Heart left ventricle (tissue), 16 donors: ENCODE measurements around the gene EPB41L2. TPM values are rescaled to one million over a fixed set of nuclear protein-coding genes. Genes with fewer than 3 reads are reported as not detected.
A peak's percentile ranks its signal among the peaks of the same experiment; 100 is the strongest.

Experiments used
- ATAC-seq, 4 donors: fragments of 200-7000 bp; cut with Tn5 transposase; one replicate each; pipeline ENCODE4 v1.9.1; 2020 to 2022; ENCODE audit warnings: moderate library complexity in 4 of 4, mild to moderate bottlenecking in 3 of 4, moderate number of reproducible peaks in 1 of 4
- DNase-seq, 5 donors: peaks; one replicate each; pipeline ENCODE4 v3.0.0-alpha.2; 2020
- H3K27ac ChIP-seq, 12 donors: fragments of 200-600 bp; sonication (generic) in 4 of 12; one replicate each; pipeline versions ENCODE4 v1.5.0 to v1.8.0; 2016 to 2022; ENCODE audit warnings: mild to moderate bottlenecking in 2 of 12
- H3K27me3 ChIP-seq, 9 donors: fragments of 200-600 bp; sonication (generic) in 2 of 9; one replicate each; pipeline versions ENCODE4 v1.5.1 to v1.8.0; 2016 to 2022; ENCODE audit warnings: mild to moderate bottlenecking in 3 of 9
- H3K36me3 ChIP-seq, 9 donors: fragments of 200-600 bp; sonication (generic) in 2 of 9; one replicate each; pipeline versions ENCODE4 v1.5.0 to v1.8.0; 2018 to 2022; ENCODE audit warnings: mild to moderate bottlenecking in 2 of 9
- H3K4me1 ChIP-seq, 12 donors: fragments of 200-600 bp; sonication (generic) in 4 of 12; one replicate each; pipeline versions ENCODE4 v1.5.0 to v1.8.0; 2016 to 2022; ENCODE audit warnings: mild to moderate bottlenecking in 3 of 12
- H3K4me3 ChIP-seq, 12 donors: fragments of 200-600 bp; sonication (generic) in 4 of 12; one replicate each; pipeline versions ENCODE4 v1.5.0 to v1.8.0; 2017 to 2022; ENCODE audit warnings: mild to moderate bottlenecking in 9 of 12, moderate library complexity in 4 of 12
- H3K9me3 ChIP-seq, 12 donors: fragments of 200-600 bp; sonication (generic) in 4 of 12; one replicate each; pipeline versions ENCODE4 v1.5.0 to v1.8.0; 2016 to 2022; ENCODE audit warnings: mild to moderate bottlenecking in 1 of 12
- CTCF ChIP-seq, 12 donors: fragments of 200-600 bp; sonication (generic) in 4 of 12; IDR thresholded peaks; one replicate each; pipeline versions ENCODE4 v1.5.0 to v1.8.0; 2018 to 2022; ENCODE audit warnings: antibody characterized with exemption in 12 of 12, mild to moderate bottlenecking in 5 of 12
- POLR2A ChIP-seq, 2 donors: fragments of 450-650 bp; IDR thresholded peaks; one replicate each; pipeline ENCODE4 v1.6.1; 2017; ENCODE audit warnings: antibody characterized with exemption in 2 of 2, mild to moderate bottlenecking in 2 of 2, moderate library complexity in 2 of 2
- WGBS, 4 donors: extraction: QIAGEN DNeasy Blood & Tissue Kit in 2 of 4; methylation state at CpG; one replicate each; pipeline versions ENCODE4 v1.1.5 to v1.1.7; 2013 to 2018; 5-methylcytosine and 5-hydroxymethylcytosine counted together
- intact Hi-C, 10 donors: fragments of 100-400 bp; cut with DNase I; formaldehyde crosslinking; loops; one replicate each; pipeline versions ENCODE4 v1.11.1 to v1.14.2; 2022
- polyA plus RNA-seq, 2 donors: library from polyadenylated mRNA; stranded (reverse); fragments of 200-250 nt; gene quantifications; one replicate each; pipeline ENCODE4 v1.2.3, GENCODE V29; 2013
- total RNA-seq, 9 donors: library from RNA; depleted of rRNA in 2 of 9; stranded (reverse); fragments of >200 nt in 2 of 9; fragmentation: NEBNext Ultra II Directional in 3 of 9; extraction: Animal tissue kit (Norgen Biotek cat#: 25700) in 3 of 9; gene quantifications; one replicate each; pipeline versions ENCODE4 v1.1.0 to v1.2.4, GENCODE V29; 2016 to 2023
- donor health status: ischemic (EF 13 %, LVEDD 7.1; RV severe dilation, severe dysfunction).
- donor health status: healthy with polysubstance abuse.
- donor health status: DM: no; HTN: yes; CAD: no.
- donor health status: DM: no; HTN: no; CAD: no.
- donor health status: ischemic (EF 25% LVEDD 6.9; RV normal size, moderate dysfunction).
- donor health status: ischemic (EF 25% LVEDD 5.7; RV mildly dilated, moderate dysfunction).
- donor health status: healthy.
- donor health status: DM: yes; HTN: yes; CAD: no.
- donor health status: ischemic (EF 35%, LVEDD 5.7; RV mildly dilated, moderate dysfunction).
- donor health status: nonischemic (EF 11% LVEDD 7.7; RV severe dilation, severe dysfunction).
- donor health status: DM: yes; HTN: yes; CAD: no.
- donor health status: PGD.
- donor health status: ischemic (EF 29% LVEDD 5.4; RV normal size, mild dysfunction).
- donor health status: nonischemic (EF 23%, LVEDD 6.1; RV moderate dilation, normal function).

The EPB41L2 gene
- total and polyA plus RNA-seq, 11 donors, result 21.3 to 115 (median 51.9) TPM

- H3K4me3 ChIP-seq, result no peak overlapping the region
- H3K36me3 ChIP-seq, result peaks cover 0 to 34% (median 9%) of the 10 kb centered on the region in 9 donors
- DNase-seq (no peak), ATAC-seq (no peak)
- 95 to 100% (median 99%) methylated on average over 1 of the region's 1 CpG for WGBS, 4 donors
- TF ChIP-seq CTCF (IDR thresholded peaks at IDR 0.05), result no peak
- TF ChIP-seq POLR2A (IDR thresholded peaks at IDR 0.05), result no peak
- H3K9me3 ChIP-seq, result no peaks in the 10 kb centered on the region
- no peaks in the 10 kb centered on the region for H3K27me3 ChIP-seq
- peaks cover 0 to 25% (median 1%) of the 10 kb centered on the region in 12 donors for H3K4me1 ChIP-seq
- H3K27ac ChIP-seq, result no peak overlapping the region
- intact Hi-C loops, result loop anchor here in 1 of 10 donors (5.0 kb wide), 1 partner anchor 159 kb away; the partner anchor contains the start of gene EPB41L2
These were observed 160.0 kb downstream of the EPB41L2 start for GRCh38 chr6:130903007-130903406.

- H3K27me3 ChIP-seq, result no peaks in the 10 kb centered on the region
- H3K4me1 ChIP-seq, result peaks cover 0 to 7% (median 0%) of the 10 kb centered on the region in 12 donors
- intact Hi-C loops, result loop anchor here in 1 of 10 donors (5.0 kb wide), 1 partner anchor 161 kb away; the partner anchor contains the start of gene EPB41L2
- WGBS, 4 donors, result 41 to 65% (median 56%) methylated on average over 3 of the region's 3 CpGs
- no peak overlapping the region for H3K4me3 ChIP-seq
- ATAC-seq (peak in 3 of 4 donors; percentile 62 to 72 (median 65)), DNase-seq (peak in 4 of 5 donors; percentile 20 to 60 (median 46))
- no peak overlapping the region for H3K27ac ChIP-seq
- peaks cover 0 to 50% (median 9%) of the 10 kb centered on the region in 9 donors for H3K36me3 ChIP-seq
- no peak for TF ChIP-seq POLR2A (IDR thresholded peaks at IDR 0.05)
- no peak for TF ChIP-seq CTCF (IDR thresholded peaks at IDR 0.05)
- H3K9me3 ChIP-seq, result no peaks in the 10 kb centered on the region
These were observed 162.1 kb downstream of the EPB41L2 start for GRCh38 chr6:130900913-130901312.

GRCh38 chr6:130896249-130896648, 166.8 kb downstream of the EPB41L2 start:
- peaks cover 0 to 94% (median 23%) of the 10 kb centered on the region in 9 donors for H3K36me3 ChIP-seq

More at GRCh38 chr6:130896249-130896648, 166.8 kb downstream of the EPB41L2 start:
- TF ChIP-seq CTCF (IDR thresholded peaks at IDR 0.05) (no peak), POLR2A (IDR thresholded peaks at IDR 0.05) (no peak)
- Histone ChIP-seq H3K4me3 (no peak overlapping the region), H3K27ac (no peak overlapping the region), H3K27me3 (no peaks in the 10 kb centered on the region), H3K4me1 (peaks cover 0 to 9% (median 0%) of the 10 kb centered on the region in 12 donors), H3K9me3 (no peaks in the 10 kb centered on the region)
- ATAC-seq (no peak), DNase-seq (no peak)
- intact Hi-C loops, result loop anchor here in 1 of 10 donors (5.0 kb wide), 1 partner anchor 166 kb away; the partner anchor contains the start of gene EPB41L2
- WGBS, 4 donors, result 84 to 92% (median 88%) methylated on average over 5 of the region's 5 CpGs
